GM12878 (cell line): ENCODE measurements around the gene C1orf198.

ENCODE experiments used
- ASH2L ChIP-seq: fragments of 300-600, 200-600 bp; sonication (generic); IDR thresholded peaks from 2 replicates; pipeline ENCODE4 v1.6.1; 2017; ENCODE audit warnings: low read depth, mild to moderate bottlenecking, borderline replicate concordance
- BHLHE40 ChIP-seq, 2 experiments: fragments of 450-650 bp in 1 of 2; IDR thresholded peaks; 2 replicates each; pipeline ENCODE4 v1.6.1; 2011 to 2017; ENCODE audit warnings: low read depth in 2 of 2, borderline replicate concordance in 1 of 2, improper control_type of control experiment in 1 of 2, low read length in 1 of 2, mild to moderate bottlenecking in 1 of 2
- CREM ChIP-seq: IDR thresholded peaks from 2 replicates; pipeline ENCODE4 v1.6.1; 2014; ENCODE audit warnings: antibody characterized with exemption, low read depth
- CTCF ChIP-seq, 3 experiments: IDR thresholded peaks in 2 of 3; conservative IDR thresholded peaks in 1 of 3; 2 replicates each; pipeline ENCODE4 v1.5.1; 2011; ENCODE audit warnings: low read depth in 3 of 3, low read length in 3 of 3, mild to moderate bottlenecking in 3 of 3, control low read depth in 2 of 3, moderate library complexity in 2 of 3, inconsistent platforms in 1 of 3, mixed read lengths in 1 of 3; ENCODE audit not compliant: control insufficient read depth in 2 of 3, insufficient read depth in 1 of 3; ENCODE audit errors: extremely low read depth in 1 of 3
- EP300 ChIP-seq, 2 experiments: fragments of 150-350 bp in 1 of 2; IDR thresholded peaks; 2 replicates each; pipeline ENCODE4 v1.6.1; 2011 to 2012; ENCODE audit warnings: low read depth in 2 of 2, low read length in 2 of 2, borderline replicate concordance in 1 of 2, improper control_type of control experiment in 1 of 2, inconsistent platforms in 1 of 2; ENCODE audit not compliant: control insufficient read depth in 1 of 2
- NFYB ChIP-seq: IDR thresholded peaks from 2 replicates; pipeline ENCODE4 v1.6.1; 2011; ENCODE audit warnings: low read depth, mild to moderate bottlenecking, low read length, improper control_type of control experiment, moderate library complexity; ENCODE audit not compliant: insufficient read depth
- POLR2A ChIP-seq: IDR thresholded peaks from 2 replicates; pipeline ENCODE4 v1.6.1; 2011; ENCODE audit warnings: low read depth, mild to moderate bottlenecking, low read length
- PRDM15 ChIP-seq: fragments of 450-650 bp; formaldehyde crosslinking; IDR thresholded peaks from 2 replicates; pipeline ENCODE4 v1.4.0; 2020; ENCODE audit warnings: mild to moderate bottlenecking, moderate library complexity

GRCh38 chr1:230892018-230892491, 23.7 kb upstream of the C1orf198 start:
- TF ChIP-seq CREM (peak; percentile 40; the same call in 1 of the 2 replicates), BHLHE40 (IDR thresholded peaks at IDR 0.05; ENCODE audit: borderline replicate concordance in 1 of 2, low read depth in 2 of 2, low read length in 1 of 2) (no peak), PRDM15 (CRISPR knock-in tag) (no peak), EP300 (IDR thresholded peaks at IDR 0.05; ENCODE audit: borderline replicate concordance in 1 of 2, control insufficient read depth in 1 of 2, low read depth in 2 of 2, low read length in 2 of 2) (peak; percentile 29 to 45; a peak in 2 of 4 replicates), ASH2L (no peak), CTCF (IDR thresholded peaks at IDR 0.05 in 2 of 3, conservative IDR thresholded peaks at IDR 0.05 in 1 of 3; ENCODE audit: control insufficient read depth in 2 of 3, extremely low read depth in 1 of 3, insufficient read depth in 1 of 3, low read depth in 3 of 3, low read length in 3 of 3) (no peak), POLR2A (no peak), NFYB (no peak)
